Measurements from ENCODE around the gene VCAM1.

Gene VCAM1

DNA sequence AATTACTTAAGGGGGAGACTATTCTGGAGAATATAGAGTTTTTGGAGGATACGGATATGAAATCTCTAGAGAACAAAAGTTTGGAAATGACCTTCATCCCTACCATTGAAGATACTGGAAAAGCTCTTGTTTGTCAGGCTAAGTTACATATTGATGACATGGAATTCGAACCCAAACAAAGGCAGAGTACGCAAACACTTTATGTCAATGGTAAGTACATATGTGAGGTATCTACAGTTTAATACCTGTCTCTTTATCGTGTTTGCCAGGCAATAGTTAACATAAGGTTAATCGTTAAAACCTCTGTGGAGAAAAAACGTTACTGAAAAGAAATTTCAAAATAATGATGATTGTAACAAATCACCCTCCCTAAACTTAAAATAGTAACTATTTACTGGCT, 11.8 kb downstream of the VCAM1 start:
- in situ Hi-C loops (cut with MboI; ENCODE audit: low sequenced_read_pairs, unreplicated experiment) = no loop called here
- TF ChIP-seq, protein P1, sequence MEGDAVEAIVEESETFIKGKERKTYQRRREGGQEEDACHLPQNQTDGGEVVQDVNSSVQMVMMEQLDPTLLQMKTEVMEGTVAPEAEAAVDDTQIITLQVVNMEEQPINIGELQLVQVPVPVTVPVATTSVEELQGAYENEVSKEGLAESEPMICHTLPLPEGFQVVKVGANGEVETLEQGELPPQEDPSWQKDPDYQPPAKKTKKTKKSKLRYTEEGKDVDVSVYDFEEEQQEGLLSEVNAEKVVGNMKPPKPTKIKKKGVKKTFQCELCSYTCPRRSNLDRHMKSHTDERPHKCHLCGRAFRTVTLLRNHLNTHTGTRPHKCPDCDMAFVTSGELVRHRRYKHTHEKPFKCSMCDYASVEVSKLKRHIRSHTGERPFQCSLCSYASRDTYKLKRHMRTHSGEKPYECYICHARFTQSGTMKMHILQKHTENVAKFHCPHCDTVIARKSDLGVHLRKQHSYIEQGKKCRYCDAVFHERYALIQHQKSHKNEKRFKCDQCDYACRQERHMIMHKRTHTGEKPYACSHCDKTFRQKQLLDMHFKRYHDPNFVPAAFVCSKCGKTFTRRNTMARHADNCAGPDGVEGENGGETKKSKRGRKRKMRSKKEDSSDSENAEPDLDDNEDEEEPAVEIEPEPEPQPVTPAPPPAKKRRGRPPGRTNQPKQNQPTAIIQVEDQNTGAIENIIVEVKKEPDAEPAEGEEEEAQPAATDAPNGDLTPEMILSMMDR (IDR thresholded peaks at IDR 0.05; ENCODE audit: borderline replicate concordance, control extremely low read depth, extremely low read depth, insufficient read depth, missing control alignments) = no peak
- DNase-seq (ENCODE audit: low spot score) = no peak

DNA sequence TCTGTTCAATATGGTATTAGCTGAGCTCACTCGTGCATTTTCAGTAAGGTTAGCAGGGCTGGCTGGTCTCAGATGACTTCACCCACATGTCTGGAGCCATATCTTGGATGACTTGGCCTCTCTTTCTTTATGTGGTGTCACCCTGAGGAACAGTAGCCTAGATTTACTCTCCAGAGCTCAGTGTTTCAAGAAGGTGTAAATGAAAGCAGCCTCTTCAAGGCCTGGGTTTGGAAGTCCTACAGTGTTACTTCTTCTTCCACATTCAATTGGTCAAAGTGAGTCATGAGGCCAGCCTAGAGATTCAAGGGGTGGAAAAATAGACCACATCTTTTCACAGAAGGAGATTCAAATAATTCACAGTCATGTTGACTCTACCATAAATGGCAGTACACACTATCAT, 12.2 kb downstream of the VCAM1 start:
- TF ChIP-seq, protein P1 (IDR thresholded peaks at IDR 0.05; ENCODE audit: borderline replicate concordance, control extremely low read depth, extremely low read depth, insufficient read depth, missing control alignments) = no peak
- DNase-seq (ENCODE audit: low spot score) = no peak
- in situ Hi-C loops (cut with MboI; ENCODE audit: low sequenced_read_pairs, unreplicated experiment) = no loop called here

DNA sequence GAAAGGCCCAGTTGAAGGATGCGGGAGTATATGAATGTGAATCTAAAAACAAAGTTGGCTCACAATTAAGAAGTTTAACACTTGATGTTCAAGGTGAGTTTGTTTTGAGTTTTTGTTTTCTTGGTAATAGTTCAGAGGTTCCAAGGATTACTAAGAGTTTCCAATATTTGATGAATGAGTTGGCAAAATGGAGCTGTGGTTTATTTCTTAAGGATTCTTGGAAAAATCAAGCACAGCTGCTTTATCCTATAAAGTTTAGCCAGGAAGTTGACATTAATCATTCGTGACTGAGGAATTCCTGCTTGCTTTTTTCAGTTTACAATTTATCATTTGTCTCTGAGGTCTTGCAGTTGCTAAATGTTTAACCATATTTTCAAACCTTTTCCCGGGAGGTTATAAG, 15.1 kb downstream of the VCAM1 start:
- TF ChIP-seq, protein P1 (IDR thresholded peaks at IDR 0.05; ENCODE audit: borderline replicate concordance, control extremely low read depth, extremely low read depth, insufficient read depth, missing control alignments) = no peak
- no peak for DNase-seq (ENCODE audit: low spot score)
- in situ Hi-C loops (cut with MboI; ENCODE audit: low sequenced_read_pairs, unreplicated experiment) = no loop called here

DNA sequence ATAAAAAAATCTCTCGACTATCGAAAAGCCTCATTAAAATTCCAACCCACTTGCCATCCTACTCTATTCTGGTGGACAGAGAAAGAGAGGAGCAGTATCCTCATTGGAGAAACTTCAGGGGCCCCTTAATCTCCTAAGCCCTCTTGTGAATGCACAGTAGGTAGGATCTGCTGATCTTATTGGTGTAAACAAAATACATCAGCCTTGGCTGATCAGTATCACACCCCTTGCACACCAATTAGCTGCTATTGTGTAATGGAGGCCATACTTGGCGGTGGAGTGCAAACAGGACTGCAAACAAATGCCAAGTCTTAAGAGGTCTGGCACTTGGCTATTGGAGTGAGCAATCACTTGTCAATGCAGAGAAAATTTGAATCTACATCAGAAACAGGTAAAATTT, 15.7 kb downstream of the VCAM1 start:
- no peak for DNase-seq (ENCODE audit: low spot score)
- in situ Hi-C loops (cut with MboI; ENCODE audit: low sequenced_read_pairs, unreplicated experiment) = no loop called here
- TF ChIP-seq, protein P1 (IDR thresholded peaks at IDR 0.05; ENCODE audit: borderline replicate concordance, control extremely low read depth, extremely low read depth, insufficient read depth, missing control alignments) = no peak

DNA sequence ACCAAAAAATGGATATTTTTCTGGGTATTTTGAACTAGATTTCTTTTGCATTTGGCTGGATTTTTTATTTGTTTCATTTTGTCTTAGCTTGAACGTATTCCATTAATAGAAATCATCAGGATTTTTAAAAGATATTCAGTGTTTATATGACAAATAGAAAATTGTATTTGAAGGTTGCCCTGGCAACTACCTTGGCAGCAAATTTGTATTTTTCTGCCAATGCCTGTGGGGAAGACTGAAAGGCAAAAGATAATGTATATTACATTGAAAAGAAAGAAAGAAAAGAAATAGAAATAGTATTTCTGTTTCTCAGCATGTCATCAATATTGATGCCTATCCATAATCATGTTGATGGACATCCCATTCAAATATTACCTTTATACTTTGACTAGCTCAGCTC, 16.8 kb downstream of the VCAM1 start:
- TF ChIP-seq, protein P1 (IDR thresholded peaks at IDR 0.05; ENCODE audit: borderline replicate concordance, control extremely low read depth, extremely low read depth, insufficient read depth, missing control alignments) = no peak
- in situ Hi-C loops (cut with MboI; ENCODE audit: low sequenced_read_pairs, unreplicated experiment) = no loop called here
- DNase-seq (ENCODE audit: low spot score) = no peak

DNA sequence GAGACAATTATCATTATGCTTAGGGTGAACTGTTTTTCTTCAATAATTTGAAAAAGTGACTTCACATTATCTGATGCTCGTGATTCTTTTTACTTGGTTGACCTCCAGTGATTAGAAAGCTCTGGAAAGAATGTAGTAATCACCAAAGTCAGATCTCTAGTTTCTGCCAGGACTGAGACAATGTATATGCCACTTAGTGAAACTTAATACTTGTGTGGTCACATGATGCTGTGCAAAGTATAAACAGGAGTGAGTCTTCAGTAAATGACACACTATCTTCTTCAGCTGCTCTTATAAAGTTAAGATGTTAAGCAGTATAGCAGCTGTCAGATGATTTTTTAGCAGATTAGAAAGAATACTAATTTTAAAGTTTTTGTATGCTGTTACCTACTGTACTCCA, 17.2 kb downstream of the VCAM1 start:
- TF ChIP-seq, protein P1 (IDR thresholded peaks at IDR 0.05; ENCODE audit: borderline replicate concordance, control extremely low read depth, extremely low read depth, insufficient read depth, missing control alignments) = no peak
- DNase-seq (ENCODE audit: low spot score) = no peak
- in situ Hi-C loops (cut with MboI; ENCODE audit: low sequenced_read_pairs, unreplicated experiment) = no loop called here

DNA sequence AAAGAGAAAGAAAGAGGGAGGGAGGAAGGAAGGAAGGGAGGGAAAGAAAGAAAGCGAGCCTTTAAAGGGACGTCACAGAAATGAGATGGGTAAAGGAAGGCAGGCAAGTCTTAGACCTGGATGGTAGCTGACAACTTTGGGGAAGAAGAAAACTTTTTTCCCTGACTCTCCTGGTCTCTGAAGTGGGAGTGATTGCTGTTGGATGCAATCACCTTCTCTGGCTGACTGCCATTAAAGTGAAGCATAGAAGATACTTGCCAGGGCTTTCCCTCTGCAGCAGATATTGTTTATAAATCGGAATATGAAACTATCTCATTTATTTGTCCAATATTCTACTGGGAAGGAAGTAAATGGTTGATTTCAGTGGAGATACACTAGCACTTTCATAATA, 27.0 kb downstream of the VCAM1 start:
- in situ Hi-C loops (cut with MboI; ENCODE audit: low sequenced_read_pairs, unreplicated experiment) = no loop called here
- TF ChIP-seq, protein P1 (IDR thresholded peaks at IDR 0.05; ENCODE audit: borderline replicate concordance, control extremely low read depth, extremely low read depth, insufficient read depth, missing control alignments) = no peak
- DNase-seq (ENCODE audit: low spot score) = no peak

Data from GM13976 (cell line).